Nucleus accumbens (tissue), 56 donors: Measurements from ENCODE around the gene TLE2.

Experiments
- DNase-seq, 56 donors: peaks; one replicate each; lab custom pipeline; 2025; lab: John Stamatoyannopoulos, UW

Gene TLE2

GRCh38 chr19:3029065-3029923 is at the start of gene TLE2:
TLE2 (minus strand) TSS chr19:3029280; CDS start chr19:3028904, 376 bp downstream.
- DNase-seq, result no peak

GRCh38 chr19:3075605-3076431 is 46.7 kb upstream of the TLE2 start:
- DNase-seq, result peak in 32 of 56 donors; percentile 7 to 67 (median 24)

- no peak for DNase-seq
These were observed 45.0 kb upstream of the TLE2 start for GRCh38 chr19:3073931-3074595.

- DNase-seq, result no peak
These were observed 44.1 kb upstream of the TLE2 start for GRCh38 chr19:3073159-3073563.

- no peak for DNase-seq
These were observed 42.7 kb upstream of the TLE2 start for GRCh38 chr19:3071768-3072167.

- no peak for DNase-seq
These were observed 39.0 kb upstream of the TLE2 start for GRCh38 chr19:3068071-3068470.

GRCh38 chr19:3067563-3067962 is 38.5 kb upstream of the TLE2 start:
- DNase-seq, result no peak

GRCh38 chr19:3066482-3067049 is 37.5 kb upstream of the TLE2 start:
- DNase-seq, result no peak

- no peak for DNase-seq
These were observed 36.7 kb upstream of the TLE2 start for GRCh38 chr19:3065675-3066357.

- no peak for DNase-seq
These were observed 34.9 kb upstream of the TLE2 start for GRCh38 chr19:3064011-3064330.

GRCh38 chr19:3062165-3063105 is 33.4 kb upstream of the TLE2 start, which contains the start of gene TLE5:
TLE5 (minus strand) TSS chr19:3062495; CDS start chr19:3062200, 295 bp downstream.
- peak in 40 of 56 donors; percentile 11 to 72 (median 33) for DNase-seq

- peak in 43 of 56 donors; percentile 3 to 77 (median 34) for DNase-seq
These were observed 32.4 kb upstream of the TLE2 start for GRCh38 chr19:3061182-3062161.

GRCh38 chr19:3060857-3061181 is 31.7 kb upstream of the TLE2 start:
- no peak for DNase-seq

GRCh38 chr19:3059653-3060052 is 30.6 kb upstream of the TLE2 start:
- DNase-seq, result no peak

- no peak for DNase-seq
These were observed 29.8 kb upstream of the TLE2 start for GRCh38 chr19:3058821-3059314.

- DNase-seq, result no peak
These were observed 29.1 kb upstream of the TLE2 start for GRCh38 chr19:3058009-3058820.

GRCh38 chr19:3057275-3057714 is 28.2 kb upstream of the TLE2 start:
- DNase-seq, result peak in 54 of 56 donors; percentile 12 to 85 (median 58)
